NCI-H460 (cell line): ENCODE measurements around the gene AP2A2. TPM values are rescaled to one million over a fixed set of nuclear protein-coding genes. Genes with fewer than 3 reads are reported as not detected.
A peak's percentile ranks its signal among the peaks of the same experiment; 100 is the strongest.

Source experiments
- DNase-seq: peaks from one replicate; pipeline ENCODE4 v3.0.0-alpha.2; 2016; ENCODE audit warnings: low read depth; ENCODE audit errors: extremely low read depth
- total RNA-seq: library from RNA; depleted of rRNA; stranded (reverse); fragments of >200 nt; shearing (Covaris generic); gene quantifications from 2 replicates; pipeline ENCODE4 v1.2.3, GENCODE V29; 2014

Gene AP2A2
- total RNA-seq, 1 experiment from 2014 or later, result 25.1 TPM

DNA sequence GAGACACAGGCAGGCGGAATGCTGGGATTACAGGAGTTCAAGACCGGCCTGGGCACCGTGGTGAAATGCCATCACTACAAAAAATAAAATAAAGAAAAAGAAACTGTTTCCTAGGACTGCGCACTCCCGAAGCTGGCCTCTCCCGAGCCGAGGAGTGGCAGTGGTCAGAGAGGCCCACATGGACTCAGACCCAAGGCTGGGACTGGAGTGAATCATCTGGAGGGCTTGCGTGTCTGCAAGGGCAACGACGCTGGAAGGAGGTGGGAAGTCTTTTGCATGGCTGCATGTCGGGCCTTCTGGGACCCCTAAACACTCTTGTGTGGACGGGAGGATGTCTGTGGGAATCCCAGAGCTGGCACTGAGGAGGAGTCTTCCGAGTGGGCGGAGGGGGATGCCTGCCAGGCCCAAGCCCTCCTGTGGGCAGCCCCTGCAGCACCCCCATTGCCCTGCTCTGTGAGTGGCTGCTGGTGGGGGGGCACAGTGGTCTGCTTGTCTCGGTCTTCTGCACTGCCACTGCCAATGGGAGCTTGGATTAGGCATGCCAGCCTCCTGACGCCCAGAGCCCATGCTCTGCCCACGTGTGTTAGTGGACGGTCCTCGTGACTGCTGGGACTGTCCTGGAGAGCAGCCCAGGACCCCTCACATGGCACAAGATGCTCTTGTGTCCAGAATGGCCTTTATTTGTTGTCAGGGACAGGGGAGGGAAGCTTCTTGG lies 1.8 kb upstream of the AP2A2 start:
- DNase-seq, result no peak

DNA sequence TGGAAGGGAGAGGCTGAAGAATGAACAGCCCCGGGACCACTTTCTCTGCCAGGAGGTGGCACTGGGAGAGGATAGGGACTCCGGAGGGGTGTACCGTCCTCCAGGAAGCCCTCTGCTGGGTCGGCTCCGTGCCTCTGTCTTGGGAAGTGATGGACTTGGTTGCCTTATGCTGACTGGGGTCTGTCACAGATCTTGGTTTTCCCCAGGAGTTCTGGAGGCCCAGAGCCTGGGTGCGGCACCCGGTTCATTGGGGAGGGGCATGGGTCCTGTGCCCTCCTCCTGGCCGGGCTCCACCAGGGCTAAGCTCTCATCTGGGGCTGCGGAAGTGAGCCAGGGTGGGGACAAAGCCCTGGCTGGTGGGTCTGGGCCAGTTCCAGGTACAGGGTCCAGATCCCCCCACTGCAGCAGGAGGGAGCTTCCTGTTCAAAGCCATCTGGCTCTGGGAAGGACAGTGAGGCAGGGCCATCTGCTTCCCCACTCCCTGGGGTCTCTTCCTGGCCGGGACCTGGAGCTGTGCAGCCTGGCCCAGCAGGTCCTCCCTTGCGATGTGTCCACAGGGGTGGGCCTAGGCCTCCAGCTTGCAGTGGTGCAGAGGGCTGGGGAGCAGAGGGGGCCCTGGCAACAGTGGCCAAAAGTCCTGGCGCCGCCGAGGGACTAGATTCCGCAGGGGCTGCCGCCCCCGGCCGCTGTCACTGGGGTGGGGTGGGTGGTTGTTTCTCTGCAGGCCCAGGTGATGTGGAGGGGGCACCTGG lies 1.1 kb upstream of the AP2A2 start:
- no peak for DNase-seq

DNA sequence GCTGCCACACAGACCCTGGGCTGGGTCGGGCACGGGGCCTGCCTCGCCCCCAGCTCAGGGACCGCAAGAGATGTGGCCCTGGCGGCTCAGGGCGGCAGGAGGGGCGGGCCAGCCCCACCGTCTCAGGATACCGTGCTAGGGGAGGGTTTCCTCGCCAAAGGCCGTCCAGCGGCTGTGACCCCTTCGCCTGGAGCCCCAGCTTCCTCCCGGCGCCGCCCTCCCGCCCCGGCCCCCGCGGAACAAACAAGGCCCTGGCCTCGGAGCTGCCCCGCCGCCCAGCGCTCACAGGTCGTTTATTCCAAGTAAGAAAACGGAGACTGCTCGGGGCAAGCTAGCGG lies 543 bp upstream of the AP2A2 start:
- no peak for DNase-seq

DNA sequence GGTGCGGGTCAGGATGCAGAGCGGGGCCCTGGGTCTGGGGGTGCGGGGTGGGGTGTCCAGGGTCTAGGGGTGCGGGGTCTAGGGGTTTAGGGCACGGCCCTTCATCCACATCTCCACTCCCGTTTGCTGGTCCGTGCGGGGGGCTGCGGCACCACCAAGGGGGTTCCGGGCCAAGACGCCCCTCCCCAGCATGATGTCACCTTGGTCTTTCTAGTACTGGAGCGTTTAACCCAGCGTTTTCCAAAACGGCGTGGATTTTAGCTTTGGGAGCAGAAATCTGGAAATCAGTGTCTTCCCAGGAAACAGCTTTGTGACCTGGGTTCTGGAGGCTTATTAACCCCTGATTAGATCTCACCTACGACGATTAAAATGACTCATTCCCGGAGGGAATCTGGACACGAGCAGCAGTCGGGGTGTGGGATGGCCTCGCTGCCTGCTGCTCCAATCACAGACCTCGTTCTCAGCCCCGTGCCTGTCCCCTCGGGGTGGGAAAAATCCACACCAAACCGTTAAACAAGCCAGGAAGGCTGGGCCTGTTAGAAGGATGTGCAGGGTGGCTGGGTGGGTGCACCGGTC lies 759 bp downstream of the AP2A2 start:
- peak; percentile 28 for DNase-seq

DNA sequence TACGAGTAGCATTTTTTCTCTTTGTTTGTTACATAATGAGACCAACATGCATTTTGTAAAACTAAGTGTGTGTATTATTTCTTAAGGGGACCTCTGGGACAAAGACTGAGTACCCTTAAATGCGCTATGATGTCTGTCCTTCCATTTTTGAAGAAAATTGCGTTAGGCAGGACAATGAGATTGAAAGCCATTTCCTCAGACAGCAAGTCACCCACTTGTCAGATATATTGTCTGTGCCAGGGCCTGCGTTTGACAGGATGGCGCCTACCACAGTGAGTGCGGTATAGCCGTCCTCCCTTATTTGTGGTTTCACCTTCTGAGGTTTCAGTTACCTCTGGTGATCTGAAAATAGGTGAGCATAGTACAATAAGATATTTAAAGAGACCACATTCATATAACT lies 2.2 kb downstream of the AP2A2 start:
- DNase-seq, result no peak

DNA sequence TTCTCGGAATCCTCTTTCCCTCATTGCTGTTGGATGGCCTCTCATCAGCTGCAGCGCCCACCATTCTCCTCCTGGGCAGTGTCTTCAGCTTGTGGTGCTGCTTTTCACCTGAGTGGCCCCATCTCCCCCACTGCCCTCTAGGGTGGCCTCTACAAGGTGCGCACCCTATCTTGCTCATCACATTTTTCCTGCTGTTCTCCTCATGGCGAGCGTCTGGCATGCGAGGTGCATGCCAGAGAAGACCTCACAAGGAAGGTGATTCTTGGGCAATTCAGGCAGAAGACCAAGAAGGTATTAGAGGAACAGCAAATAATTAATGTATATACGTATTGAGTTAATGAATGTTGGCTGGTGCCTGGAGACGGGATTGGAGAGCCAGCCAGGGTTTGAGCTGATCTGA lies 3.1 kb downstream of the AP2A2 start:
- no peak for DNase-seq

DNA sequence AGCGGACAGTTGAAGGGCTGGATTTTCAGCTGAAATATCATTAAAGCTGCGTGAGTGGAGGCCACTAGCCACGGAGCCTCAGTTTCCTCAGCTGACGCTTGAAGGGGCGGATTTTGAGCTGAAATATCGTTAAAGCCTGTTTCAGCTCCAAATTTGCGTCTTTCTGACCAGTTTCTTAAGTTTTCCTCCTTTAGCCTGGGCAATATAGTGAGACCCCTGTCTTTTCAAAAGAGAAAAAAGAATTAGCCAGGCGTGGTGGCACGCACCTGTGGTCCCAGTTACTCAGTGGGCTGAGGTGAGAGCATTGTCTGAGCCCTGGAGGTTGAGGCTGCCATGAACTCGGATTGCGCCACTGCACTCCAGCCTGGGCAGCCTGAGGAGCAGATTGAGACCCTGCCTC lies 3.7 kb downstream of the AP2A2 start:
- no peak for DNase-seq

DNA sequence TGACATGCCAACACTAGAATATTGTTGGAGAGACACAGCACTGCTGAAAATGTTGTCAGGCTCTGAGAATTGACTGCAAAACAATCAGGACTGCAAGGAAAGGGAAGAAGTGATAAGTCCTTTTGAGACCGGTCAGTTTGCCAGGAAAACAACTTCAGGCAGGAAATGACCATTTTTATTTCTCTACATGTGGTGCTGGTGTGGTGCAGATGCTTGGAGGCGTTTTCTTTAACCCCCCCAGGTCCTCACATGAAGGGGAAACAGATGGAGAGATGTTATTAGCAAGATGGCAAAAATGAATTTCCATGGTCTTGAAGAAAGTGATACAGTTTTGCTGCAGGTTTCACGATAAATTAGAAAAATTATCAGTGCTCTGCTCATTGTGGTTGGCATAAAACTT lies 5.7 kb downstream of the AP2A2 start:
- DNase-seq, result no peak

DNA sequence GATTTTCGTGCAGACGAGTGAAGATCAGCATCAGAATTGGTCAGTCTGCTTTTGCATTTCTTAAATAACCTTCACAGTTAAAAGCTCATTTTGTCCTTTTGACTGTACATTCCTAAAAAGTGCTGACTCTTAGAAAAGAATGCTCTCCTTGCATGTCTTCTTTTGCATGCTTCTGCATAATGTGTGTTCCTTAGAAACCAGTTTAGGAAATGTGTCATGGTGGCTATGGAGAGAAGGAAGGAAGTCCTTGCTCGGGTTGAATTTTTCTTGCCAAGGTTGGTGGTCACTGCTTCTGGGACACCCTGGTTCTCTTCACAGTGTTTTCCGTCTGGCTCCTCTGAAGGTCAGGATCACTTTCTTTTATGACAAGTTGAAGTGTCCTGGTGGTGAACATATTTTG lies 6.8 kb downstream of the AP2A2 start:
- no peak for DNase-seq

DNA sequence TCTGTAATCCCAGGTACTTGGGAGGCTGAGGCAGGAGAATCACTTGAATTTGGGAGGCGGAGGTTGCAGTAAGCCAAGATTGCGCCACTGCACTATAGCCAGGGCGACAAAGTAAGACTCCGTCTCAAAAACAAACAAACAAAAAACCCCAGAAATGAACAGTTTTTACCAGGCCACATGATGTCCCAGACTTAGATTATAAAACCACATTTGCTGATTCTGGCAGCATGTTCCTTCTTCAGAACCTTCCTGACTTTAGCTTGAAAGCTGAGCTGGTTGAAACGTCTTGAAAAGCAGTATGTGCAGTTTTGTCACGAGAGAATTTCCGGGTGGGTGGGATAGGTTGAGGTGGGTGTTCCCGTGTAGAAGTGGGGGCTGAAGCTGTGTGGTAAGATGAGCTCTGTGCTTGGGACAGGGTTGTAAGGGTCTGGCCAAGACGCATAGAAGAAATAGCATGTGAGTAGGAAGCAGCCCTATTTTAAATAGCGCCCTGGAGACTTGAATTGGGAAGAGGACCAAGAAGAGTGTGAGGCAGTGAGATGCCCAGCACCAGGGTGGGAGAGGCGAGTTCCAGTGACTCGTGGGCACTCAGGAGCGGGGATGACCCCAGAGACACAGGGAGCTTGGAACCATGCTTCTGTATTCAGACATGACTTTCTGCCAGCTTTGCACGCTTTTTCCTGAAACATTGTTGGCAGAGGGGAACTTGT lies 7.6 kb downstream of the AP2A2 start:
- DNase-seq, result no peak

DNA sequence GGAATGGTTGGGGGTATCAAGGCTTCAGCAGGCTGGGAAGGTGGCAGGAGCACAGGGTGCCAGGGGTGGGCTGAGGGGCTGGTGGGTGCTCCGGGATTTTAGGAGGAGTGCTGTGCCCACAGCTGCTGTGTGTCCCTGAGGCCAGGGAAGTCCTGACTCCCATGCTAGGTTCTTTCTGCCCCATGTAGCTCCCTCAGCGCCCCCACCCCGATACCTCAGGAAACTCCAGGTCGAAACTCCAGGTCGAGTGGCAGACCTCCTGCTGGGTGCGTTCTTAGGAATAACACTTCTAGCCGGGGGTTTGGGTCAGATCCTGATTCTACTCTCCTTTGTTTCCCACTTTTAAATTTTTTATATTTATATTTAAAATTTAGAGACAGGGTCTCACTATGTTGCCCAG lies 8.3 kb downstream of the AP2A2 start:
- no peak for DNase-seq

DNA sequence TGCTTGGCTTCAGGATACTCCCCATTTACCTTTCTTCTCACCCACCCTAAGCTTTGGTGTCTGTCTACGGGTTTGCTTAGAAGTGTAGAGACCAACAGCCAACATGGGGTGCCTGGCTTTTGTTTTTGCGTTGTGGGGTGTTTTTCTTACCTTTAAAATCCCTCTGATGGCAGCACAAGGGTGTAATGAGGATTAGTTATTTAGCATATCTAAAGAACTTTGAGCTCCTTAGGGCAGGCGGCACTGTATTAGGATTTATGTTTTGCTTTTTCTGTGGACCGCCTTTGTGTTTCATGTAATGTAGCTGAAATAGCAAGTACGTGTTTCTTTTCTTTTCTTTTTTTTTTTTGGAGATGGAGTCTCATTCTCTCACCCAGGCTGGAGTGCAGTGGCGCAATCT lies 8.9 kb downstream of the AP2A2 start:
- DNase-seq, result no peak

DNA sequence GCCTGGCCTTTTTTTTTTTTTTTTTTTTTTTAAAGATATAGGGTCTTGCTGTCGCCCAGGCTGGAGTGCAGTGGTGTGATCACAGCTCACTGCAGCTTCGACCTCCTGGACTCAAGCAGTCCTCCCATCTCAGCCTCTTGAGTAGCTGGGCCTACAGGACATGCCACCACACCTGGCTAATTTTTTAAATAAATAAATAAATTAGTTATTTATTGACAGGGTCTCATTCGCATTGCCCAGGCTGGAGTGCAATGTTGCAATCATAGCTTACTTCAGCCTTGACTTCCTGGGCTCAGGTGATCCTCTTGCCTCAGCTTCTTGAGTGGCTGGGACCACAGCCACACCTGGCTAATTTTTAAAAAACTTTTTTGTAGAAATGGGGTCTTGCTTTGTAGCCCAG lies 10.5 kb downstream of the AP2A2 start:
- no peak for DNase-seq

DNA sequence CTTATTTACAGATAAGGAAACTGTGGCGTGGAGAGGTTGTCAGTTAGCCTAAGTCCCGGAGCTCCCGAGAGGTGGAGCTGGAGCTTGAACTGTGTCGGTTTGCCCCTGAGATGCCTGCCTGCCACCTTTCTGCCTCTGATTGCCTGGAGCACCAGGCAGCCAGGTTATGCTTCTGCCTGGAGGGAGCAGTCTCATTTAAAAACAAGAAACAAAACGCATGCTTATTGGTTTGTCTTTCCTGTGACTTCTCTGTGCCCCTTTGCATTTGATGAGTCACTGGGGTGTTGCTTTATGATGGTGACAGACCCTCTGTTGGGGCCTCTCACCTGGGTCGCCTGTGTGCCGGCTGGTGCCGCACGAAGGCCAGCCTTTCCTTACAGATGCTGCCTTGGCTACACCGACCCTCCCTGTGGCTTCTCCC lies 12.2 kb downstream of the AP2A2 start:
- no peak for DNase-seq

DNA sequence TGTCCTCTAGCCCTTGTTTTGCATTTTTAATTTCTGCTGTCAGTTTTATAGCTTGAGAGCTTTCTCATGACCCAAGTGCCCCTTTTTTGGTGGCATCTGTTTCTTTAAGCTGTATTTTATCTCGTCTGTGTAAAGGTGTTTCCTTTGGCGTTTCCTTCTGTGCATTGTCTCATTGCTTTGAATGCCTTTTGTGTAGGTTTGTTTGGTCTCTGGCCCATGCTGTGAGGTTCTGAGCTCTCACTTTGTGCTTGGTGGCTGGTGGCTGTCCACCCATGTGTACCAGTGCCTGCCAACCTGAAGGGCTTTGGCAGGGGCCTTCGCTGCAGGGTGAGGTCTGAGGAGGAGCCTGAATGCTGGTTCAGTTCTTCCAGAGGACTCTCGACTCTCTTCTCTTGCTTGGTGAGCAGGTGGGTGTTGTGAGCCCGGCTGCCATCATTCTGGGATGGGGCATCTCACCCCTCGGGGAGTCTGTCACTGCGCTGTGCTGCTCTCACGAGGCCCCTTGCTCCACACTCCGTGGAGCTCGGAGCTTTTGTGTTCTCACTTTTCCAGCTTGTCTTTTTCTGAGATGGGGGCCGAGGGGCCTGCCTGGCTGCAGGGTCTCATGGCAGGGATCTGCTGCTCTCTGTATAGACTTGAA lies 14.9 kb downstream of the AP2A2 start:
- no peak for DNase-seq

DNA sequence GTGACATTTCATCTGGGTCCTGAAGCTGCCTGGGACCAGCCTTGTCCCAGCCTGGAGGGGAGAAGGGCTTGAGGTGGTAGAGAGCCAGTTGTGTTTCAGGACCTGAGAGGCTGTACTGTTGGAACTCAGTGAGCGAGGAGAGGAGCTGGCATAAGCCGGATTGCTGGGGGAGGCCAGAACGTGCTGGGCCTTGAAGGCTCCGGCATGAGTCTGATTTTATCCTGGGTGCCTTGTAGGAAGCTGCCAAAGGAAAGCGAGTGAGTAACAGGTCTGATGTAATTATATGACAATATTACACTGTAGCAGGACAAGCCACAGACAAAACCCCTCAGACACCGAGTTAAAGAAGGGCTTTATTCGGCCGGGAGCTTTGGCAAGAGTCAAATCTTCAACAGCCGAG lies 17.2 kb downstream of the AP2A2 start:
- no peak for DNase-seq

DNA sequence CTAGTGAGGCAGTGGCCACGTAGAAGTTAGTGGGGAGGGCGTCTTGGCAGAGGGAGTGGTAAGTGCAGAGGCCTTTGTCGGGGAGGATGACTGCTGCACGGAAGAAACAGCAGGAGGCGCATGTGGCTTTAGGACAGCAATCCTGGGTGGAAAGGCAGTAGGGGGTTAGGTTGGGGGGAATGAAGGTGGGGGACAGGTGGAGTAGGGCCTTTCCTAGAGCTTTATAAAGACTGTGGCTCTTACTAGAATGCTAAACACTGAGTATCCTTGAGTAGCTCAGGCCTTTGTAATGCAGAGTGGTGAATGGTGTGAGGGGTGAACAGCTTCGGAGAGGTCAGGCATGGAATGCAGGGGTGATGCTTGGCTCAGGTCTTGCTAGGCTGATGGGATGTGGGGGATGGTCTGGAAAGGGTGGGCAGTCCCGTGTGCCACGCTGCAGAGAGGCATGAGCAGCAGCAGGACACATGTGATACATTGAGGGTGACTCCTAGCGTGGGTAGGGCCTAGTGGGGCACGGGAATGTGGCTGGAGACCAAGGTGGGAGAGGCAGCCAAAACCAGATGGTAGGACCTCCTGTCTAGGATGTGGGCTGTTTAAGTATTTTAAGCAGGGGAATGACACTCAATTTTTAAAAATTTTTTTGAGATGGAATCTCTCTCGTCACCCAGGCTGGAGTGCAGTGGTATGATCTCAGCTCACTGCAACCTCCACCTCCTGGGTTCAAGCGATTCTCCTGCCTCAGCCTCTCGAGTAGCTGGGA lies 19.2 kb downstream of the AP2A2 start:
- no peak for DNase-seq

DNA sequence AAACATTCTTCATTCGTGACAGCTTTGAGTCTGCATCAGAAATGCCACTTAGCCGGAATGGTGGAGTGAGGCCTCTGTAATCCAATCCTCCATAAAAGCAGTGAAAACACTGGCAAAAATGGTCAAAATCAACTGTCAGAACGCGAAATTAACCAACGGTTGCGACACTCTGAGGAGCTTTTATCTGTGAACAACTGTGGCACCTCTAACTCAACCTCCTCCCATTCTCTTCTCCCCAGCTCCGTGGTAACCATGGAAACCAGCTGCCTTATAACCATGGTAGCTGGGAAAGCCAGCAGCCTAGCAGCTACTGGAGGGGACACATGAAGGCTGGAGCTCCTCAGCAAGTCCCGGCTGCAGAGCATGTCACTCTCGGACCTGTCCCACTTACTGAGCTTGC lies 20.3 kb downstream of the AP2A2 start:
- DNase-seq, result no peak

DNA sequence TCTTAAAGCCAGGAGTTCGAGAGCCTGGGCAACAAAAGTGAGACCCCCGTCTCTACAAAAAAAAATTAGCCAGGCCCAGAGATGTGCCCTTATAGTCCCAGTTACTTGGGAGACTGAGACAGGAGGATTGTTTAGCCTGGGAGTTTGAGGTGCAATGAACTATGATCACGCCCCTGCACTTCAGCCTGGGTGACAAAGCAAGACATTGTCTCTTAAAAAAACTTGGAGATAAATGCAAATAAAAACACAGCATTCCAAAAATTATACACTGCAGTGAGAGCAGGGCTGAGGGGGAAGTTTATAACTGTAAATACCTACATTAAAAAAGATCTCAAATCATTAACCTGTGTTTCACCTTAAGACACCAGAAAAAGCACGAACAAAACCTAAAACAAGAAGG lies 22.1 kb downstream of the AP2A2 start:
- no peak for DNase-seq

DNA sequence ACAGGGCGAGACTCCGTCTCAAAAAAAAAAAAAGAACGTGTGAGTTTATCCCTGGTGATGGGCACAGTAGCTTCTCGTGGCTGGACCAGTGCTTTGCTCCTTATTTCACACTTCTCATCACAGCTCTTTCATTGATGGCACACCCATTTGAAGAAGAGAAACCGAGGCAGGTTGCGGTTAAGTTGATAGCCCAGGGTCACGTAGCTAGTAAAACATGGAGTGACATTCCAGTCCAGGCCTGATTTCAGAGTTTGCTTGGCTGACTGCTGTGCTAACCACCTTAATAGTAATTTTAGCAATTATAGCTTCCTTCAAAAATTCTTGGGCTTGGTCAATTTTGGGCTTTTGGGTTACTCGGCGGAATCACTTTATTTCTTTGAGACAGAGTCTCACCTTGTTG lies 25.8 kb downstream of the AP2A2 start:
- no peak for DNase-seq
